Jurkat, Clone E6-1 (cell line): Measurements from ENCODE around the gene API5.

Source experiments
- DNase-seq: peaks from one replicate; pipeline ENCODE4 v3.0.0-alpha.2; 2011; ENCODE audit warnings: low read depth, low spot score
- H3K4me3 ChIP-seq: 2 replicates; pipeline ENCODE4 v1.5.1; 2011; ENCODE audit warnings: mild to moderate bottlenecking, low read length, control low read depth, moderate library complexity

Gene API5

DNA sequence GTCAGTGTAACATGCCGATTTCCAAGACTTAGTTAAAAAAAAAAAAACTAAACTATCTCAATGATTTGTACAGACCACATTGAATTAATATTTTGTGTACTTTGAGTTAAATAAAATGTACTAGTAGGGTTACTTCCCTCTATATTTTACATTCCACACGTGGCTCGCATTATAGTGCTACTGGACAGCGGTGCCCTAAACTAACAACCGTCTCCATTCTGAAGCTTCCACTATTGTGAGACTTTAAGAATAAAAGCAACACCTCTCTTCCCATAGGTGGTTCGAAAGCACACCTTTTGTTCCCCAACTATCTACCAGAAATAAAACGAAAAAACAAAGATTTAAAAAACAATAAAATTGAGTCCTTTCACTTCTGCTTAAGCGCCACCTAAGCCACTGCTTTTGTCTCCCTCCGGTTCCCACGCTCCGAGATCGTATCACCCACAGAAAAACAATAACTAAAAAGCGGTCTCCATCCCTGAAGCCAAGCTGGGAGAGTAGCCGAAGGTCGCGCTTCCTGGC lies 46.5 kb downstream of the API5 start:
- peak overlapping the region; percentile 93 for H3K4me3 ChIP-seq
- no peak for DNase-seq

- DNase-seq: peak; percentile 87
- peak within 1 kb of the TSS; percentile 93 for H3K4me3 ChIP-seq
Measured at GRCh38 chr11:43358801-43359421, 47.1 kb downstream of the API5 start, which contains the start of gene TTC17. TSS of gene TTC17 (plus strand) at chr11:43358920. CDS start at chr11:43358955, 35 bp downstream.

GRCh38 chr11:43359422-43359818 lies 47.6 kb downstream of the API5 start:
- DNase-seq: no peak

GRCh38 chr11:43360361-43361032 lies 48.7 kb downstream of the API5 start:
- H3K4me3 ChIP-seq: peak overlapping the region; percentile 93; the same call in 1 of the 2 replicates

More at GRCh38 chr11:43359422-43359818, 47.6 kb downstream of the API5 start:
- H3K4me3 ChIP-seq: peak overlapping the region; percentile 93

DNA sequence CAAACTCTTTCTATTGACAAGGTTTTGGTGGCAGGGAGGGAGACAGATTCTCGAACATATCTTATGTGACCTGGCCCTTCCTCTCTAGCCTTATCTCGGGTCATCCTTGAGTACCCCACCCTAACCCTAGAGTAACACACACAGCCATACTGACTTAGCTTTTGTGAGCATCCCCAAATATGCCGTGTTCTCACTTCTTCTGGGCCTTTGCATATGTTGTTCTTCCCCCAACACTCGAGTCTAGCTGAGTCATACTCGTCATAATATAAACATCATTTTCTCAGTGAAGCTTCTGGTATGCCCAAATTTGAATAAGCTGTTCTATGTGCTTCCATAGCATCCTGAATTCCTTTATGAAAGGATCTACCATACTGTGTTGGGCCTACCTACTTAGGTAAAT lies 54.9 kb downstream of the API5 start:
- no peak overlapping the region for H3K4me3 ChIP-seq
- no peak for DNase-seq

More at GRCh38 chr11:43360361-43361032, 48.7 kb downstream of the API5 start:
- no peak for DNase-seq

GRCh38 chr11:43367382-43368178 lies 55.8 kb downstream of the API5 start:
- no peak overlapping the region for H3K4me3 ChIP-seq
- no peak for DNase-seq

GRCh38 chr11:43376065-43376464 lies 64.3 kb downstream of the API5 start:
- no peak overlapping the region for H3K4me3 ChIP-seq
- no peak for DNase-seq

DNA sequence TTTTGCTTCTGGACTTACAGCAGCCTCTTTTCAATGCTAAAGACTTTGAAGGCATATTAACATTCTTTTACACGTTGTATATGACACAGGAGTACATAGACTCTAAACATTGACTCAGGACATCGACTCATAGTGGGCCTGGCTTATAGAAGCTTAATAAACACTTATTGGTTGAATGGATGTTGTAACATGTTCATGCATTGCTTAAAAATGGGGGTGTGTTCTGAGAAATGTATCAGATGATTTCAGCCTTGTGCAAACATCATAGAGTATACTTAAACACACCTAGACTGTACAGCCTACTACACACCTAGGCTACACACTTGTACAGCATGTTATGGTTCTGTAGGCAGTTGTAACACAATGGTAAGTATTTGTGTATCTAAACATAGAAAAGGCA lies 64.8 kb downstream of the API5 start:
- DNase-seq: no peak
- no peak overlapping the region for H3K4me3 ChIP-seq

DNA sequence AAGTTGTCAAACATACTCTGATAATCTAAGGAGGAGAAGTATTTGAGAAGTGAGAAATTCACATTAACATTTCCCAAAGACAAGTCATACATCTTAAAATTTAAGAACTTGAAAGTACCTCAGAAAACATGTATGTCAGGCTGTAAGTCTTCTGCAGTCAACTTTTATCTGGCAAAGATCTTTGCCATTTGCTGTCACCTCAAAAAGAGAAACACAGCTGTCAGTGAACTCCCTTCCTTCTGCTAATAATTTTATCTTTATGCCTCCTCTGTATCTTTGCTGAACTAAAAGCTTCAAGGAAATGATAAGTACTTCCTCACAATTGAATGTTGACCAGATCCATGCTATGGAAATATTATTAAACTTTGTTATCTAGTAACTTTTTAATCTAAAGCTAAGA lies 65.6 kb downstream of the API5 start:
- no peak overlapping the region for H3K4me3 ChIP-seq
- DNase-seq: no peak

DNA sequence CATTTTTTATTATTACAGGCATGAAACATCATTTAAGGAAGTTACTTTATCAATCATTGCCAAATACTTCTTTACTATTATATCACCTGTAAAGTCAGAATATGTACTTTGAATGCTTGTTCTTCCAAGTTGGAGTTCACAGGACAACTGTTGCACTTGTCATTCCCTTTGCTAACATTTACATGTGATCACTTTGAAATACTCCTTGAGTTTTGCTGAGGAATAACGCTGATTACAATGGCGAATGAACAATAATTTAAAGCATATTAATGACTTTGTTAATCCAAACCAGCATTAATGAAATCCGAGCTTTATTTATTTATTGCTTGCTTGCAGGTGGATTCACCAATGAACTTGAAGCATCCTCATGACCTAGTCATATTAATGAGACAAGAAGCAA lies 67.1 kb downstream of the API5 start:
- H3K4me3 ChIP-seq: no peak overlapping the region
- DNase-seq: no peak

DNA sequence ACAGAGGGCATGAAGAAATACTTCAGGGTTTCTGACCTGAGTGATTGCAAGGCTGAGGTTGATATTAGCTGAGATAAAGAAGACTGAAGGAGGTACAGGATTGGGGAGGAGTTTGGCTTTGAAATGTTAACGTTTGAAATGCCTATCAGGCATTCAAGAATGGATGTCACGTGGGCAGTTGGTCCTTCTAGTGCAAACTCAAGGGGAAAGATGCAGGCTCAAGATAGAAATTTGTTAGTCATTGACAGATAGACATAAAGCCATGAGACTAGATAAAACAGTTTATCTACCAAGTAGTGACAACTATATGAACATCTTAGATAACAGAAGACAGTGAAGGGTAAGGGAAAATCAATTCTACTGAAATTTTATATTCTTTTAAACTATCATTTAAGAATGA lies 70.0 kb downstream of the API5 start:
- DNase-seq: no peak
- H3K4me3 ChIP-seq: no peak overlapping the region

DNA sequence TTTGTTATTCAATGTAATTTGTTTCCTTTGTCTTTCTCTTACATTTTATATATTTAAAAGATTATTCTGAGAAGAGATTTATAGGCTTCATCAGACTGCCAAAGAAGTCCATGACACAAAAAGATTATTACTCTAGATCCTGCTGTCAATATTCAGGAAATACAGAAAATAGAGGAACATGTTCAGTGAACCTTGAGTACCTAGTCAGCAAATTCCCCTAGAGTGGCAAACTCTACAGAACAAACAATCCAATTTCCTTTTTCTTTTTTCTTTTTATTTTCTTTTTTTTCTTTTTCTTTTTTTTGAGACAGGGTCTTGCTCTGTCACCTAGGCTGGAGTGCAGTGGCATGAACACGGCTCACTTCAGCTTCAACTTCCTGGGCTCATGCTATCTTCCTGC lies 70.8 kb downstream of the API5 start:
- no peak for DNase-seq
- H3K4me3 ChIP-seq: no peak overlapping the region

DNA sequence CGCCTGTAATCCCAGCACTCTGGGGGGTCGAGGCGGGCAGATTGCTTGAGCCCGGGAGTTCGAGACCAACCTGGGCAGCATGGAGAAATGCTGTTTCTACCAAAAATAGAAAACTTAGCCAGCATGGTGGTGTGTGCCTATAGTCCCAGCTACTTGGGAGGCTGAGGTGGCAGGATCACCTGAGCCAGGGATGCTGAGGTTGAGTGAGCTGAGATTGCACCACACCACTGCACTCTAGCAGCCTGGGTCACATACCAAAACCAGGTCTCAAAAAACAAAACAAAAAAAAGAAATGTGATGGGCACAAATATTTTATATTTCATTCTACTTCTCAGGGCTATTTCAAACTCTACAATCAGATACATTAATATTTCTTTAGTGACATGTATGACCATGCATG lies 72.6 kb downstream of the API5 start:
- H3K4me3 ChIP-seq: no peak overlapping the region
- DNase-seq: no peak

- DNase-seq: peak; percentile 78
- no peak overlapping the region for H3K4me3 ChIP-seq
Measured at GRCh38 chr11:43392713-43393112, 80.9 kb downstream of the API5 start.

DNA sequence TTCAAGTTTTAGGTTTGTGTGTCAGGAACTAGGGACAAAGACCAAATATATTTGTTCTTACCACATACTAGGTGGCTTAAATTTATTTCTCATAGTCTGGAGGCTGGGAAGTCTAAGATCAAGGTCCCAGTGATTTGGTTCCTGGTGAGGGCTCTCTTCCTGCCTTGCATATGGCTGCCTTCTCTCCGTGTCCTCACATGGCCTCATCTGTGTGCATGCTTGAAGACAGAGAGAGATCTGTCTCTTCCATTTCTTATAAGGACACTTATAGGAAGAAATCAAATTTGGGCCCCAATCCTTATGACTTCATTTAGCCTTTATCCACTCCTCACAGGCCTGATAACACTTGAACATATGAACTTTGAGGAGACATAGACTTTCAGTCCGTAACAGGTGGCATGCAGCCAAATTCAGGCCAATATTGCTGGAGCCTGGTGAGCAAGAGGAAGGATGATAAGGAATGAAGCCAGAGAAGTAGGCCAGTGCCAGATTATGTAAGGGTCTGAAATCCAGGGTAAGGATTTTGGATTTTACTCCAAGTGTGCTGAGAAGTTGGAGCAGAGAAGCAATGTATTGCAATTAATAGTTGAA lies 82.1 kb downstream of the API5 start:
- H3K4me3 ChIP-seq: no peak overlapping the region
- DNase-seq: no peak
